Ishikawa (cell line): ENCODE measurements around the gene ABCA1.
A peak's percentile ranks its signal among the peaks of the same experiment; 100 is the strongest.

Experiments
- CEBPB ChIP-seq: IDR thresholded peaks from 2 replicates; pipeline ENCODE4 v1.6.1; 2012
- CREB1 ChIP-seq: IDR thresholded peaks from 2 replicates; pipeline ENCODE4 v1.6.1; 2012; ENCODE audit warnings: low read depth
- EGR1 ChIP-seq: IDR thresholded peaks from 2 replicates; pipeline ENCODE4 v1.6.1; 2012
- EP300 ChIP-seq: IDR thresholded peaks from 2 replicates; pipeline ENCODE4 v1.6.1; 2012; ENCODE audit warnings: borderline replicate concordance
- FOXM1 ChIP-seq: IDR thresholded peaks from 2 replicates; pipeline ENCODE4 v1.6.1; 2012; ENCODE audit warnings: low read depth, borderline replicate concordance
- MAX ChIP-seq: IDR thresholded peaks from 2 replicates; pipeline ENCODE4 v1.6.1; 2012
- NFIC ChIP-seq: IDR thresholded peaks from 2 replicates; pipeline ENCODE4 v1.6.1; 2012
- RAD21 ChIP-seq: IDR thresholded peaks from 2 replicates; pipeline ENCODE4 v1.6.1; 2012; ENCODE audit warnings: low read depth
- REST ChIP-seq: IDR thresholded peaks from 2 replicates; pipeline ENCODE4 v1.6.1; 2012; ENCODE audit warnings: low read depth, mild to moderate bottlenecking
- TAF1 ChIP-seq: IDR thresholded peaks from 2 replicates; pipeline ENCODE4 v1.6.1; 2012; ENCODE audit warnings: low read depth, mild to moderate bottlenecking
- TCF12 ChIP-seq: IDR thresholded peaks from 2 replicates; pipeline ENCODE4 v1.6.1; 2012; ENCODE audit warnings: low read depth
- TEAD4 ChIP-seq: IDR thresholded peaks from 2 replicates; pipeline ENCODE4 v1.6.1; 2012
- USF1 ChIP-seq: IDR thresholded peaks from 2 replicates; pipeline ENCODE4 v1.6.1; 2012
- YY1 ChIP-seq: IDR thresholded peaks from 2 replicates; pipeline ENCODE4 v1.6.1; 2012; ENCODE audit warnings: low read depth
- ZBTB7A ChIP-seq: IDR thresholded peaks from 2 replicates; pipeline ENCODE4 v1.6.1; 2012; ENCODE audit warnings: low read depth

The ABCA1 gene

GRCh38 chr9:104885818-104886709, 41.9 kb downstream of the ABCA1 start:
- no peak for TF ChIP-seq TAF1
- no peak for TF ChIP-seq EP300
- no peak for TF ChIP-seq CREB1
- no peak for TF ChIP-seq RAD21
- TF ChIP-seq REST = no peak
- TF ChIP-seq USF1 = no peak
- no peak for TF ChIP-seq CEBPB
- TF ChIP-seq MAX = no peak
- no peak for TF ChIP-seq FOXM1
- no peak for TF ChIP-seq NFIC
- no peak for TF ChIP-seq YY1
- TF ChIP-seq ZBTB7A = no peak
- no peak for TF ChIP-seq EGR1
- TF ChIP-seq TCF12 = no peak
- TF ChIP-seq TEAD4 = no peak

GRCh38 chr9:104883169-104883568, 44.8 kb downstream of the ABCA1 start:
- TF ChIP-seq MAX (no peak), TEAD4 (no peak), EGR1 (no peak), YY1 (no peak), ZBTB7A (no peak), TCF12 (no peak), TAF1 (no peak), RAD21 (no peak), CREB1 (no peak), EP300 (no peak), FOXM1 (no peak)

GRCh38 chr9:104882566-104882965, 45.4 kb downstream of the ABCA1 start:
- TF ChIP-seq RAD21 (no peak), TEAD4 (no peak), TCF12 (no peak), EP300 (no peak), EGR1 (no peak), MAX (no peak), NFIC (no peak), ZBTB7A (no peak), TAF1 (no peak), FOXM1 (no peak), CEBPB (no peak), YY1 (no peak), REST (no peak), USF1 (no peak), CREB1 (no peak)

- TF ChIP-seq TEAD4 (no peak; the same call in 1 of the 2 replicates), CEBPB (no peak), TAF1 (no peak), YY1 (peak; percentile 40; the same call in 1 of the 2 replicates), FOXM1 (no peak), USF1 (no peak), MAX (no peak), NFIC (peak; percentile 19; the same call in 1 of the 2 replicates), RAD21 (no peak), REST (no peak), EP300 (no peak; the same call in 1 of the 2 replicates), ZBTB7A (no peak), TCF12 (0 out of 2 replicates have a peak, but pooled peaks have one; percentile 16), EGR1 (no peak), CREB1 (no peak)
These were observed 45.9 kb downstream of the ABCA1 start for GRCh38 chr9:104882086-104882485.
